Hematopoietic multipotent progenitor cell treated with erythropoietin and hydrocortisone succinate and interleukin-3 and kit ligand, for 15 days (in vitro differentiated cells): Measurements from ENCODE around the gene RSPH10B2.
"Not testable (repeated sequence)": the region's sequence is repeated elsewhere in the genome, so short reads cannot be mapped to it uniquely, and the experiment has no call there.

Source experiments
- DNase-seq: peaks from one replicate; pipeline ENCODE4 v3.0.0-alpha.2; 2015; ENCODE audit warnings: low spot score

RSPH10B2 gene

DNA sequence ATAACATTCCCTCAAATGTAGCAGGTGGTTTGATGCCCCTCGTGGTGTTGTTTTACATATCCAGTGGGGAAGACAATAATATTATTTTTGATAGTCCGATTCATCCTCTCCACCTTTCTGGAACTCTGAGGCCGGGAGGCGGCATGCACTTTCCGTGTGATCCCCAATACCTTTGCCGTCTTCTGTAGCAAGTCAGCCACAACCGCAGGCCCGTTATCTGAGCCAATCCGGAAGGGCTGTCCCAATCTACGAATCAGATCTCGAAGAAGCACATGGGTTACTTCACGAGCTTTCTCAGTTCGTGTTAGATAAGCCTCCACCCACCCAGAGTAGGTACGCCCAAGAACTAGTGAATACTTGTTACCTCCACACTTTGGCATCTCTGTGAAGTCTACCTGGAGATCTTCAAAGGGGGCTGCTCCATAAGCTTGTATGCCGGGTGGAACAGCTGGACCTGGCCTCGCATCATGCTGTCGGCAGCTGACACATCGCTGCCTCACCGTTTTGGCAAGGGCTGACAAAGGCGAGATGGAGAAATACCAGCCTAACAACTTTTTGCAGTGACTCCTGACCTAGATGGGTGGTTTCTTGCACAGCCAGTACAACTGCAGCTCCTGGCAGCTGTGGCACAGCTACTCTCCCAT, 88.5 kb downstream of the RSPH10B2 start:
- DNase-seq: not testable (repeated sequence)

DNA sequence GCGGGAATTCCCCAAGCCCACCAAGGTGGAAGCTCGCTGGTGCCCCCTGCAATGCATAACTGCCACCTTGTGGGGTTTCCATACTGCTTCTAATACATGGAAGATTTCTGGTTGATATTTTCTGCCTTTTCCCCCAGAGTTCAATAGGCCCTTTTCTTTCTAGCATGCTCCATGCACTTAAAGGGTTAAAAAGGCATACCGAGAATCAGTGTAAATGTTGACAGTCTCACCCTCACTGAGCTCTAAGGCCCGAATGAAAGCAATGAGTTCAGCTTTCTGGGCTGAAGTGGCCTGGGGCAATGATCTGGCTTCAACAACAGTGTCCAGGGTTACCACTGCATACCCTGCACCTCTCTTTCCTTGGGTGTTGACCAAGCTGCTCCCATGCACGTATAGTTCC, 89.2 kb downstream of the RSPH10B2 start:
- not testable (repeated sequence) for DNase-seq

DNA sequence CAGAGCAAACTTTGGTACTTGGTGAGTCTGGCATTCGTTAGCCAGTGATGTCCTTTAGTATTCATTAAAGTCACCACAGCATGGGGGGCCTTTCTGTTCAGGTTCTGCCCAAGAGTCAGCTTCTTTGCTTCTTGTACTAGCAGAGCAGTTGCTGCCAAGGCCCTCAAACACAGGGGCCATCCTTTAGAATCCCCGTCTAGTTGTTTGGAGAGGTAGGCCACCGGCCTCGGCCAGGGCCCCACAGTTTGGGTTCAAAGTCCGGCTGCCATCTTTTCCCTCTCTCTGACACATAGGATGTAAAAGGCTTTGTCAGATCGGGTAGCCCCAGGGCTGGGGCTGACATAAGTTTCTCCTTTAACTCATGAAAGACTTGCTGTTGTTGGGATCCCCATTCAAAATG, 89.8 kb downstream of the RSPH10B2 start:
- not testable (repeated sequence) for DNase-seq

DNA sequence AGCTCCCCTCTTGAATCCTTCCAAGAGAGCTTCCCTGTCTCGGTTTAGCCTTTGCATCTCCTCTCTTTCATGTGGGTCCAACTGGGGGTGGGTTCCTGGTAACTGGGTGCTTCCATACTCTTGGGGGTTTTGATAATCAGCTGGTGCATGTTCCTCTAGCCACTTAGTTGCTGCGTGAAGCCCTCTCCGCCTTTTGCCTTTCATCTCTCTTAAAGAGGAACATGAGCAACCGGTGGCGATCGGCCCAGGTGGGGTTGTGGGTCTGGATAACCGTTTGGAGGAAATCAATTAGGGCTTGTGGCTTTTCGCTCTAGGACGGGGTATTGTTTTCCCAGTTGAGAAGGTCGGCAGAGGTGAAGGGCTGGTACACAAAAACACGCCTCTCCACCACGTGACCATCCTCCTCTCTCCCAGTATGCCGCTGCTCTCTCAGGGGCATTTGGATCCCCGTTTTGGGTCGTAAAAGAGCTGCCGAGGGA, 92.1 kb downstream of the RSPH10B2 start:
- DNase-seq: not testable (repeated sequence)

DNA sequence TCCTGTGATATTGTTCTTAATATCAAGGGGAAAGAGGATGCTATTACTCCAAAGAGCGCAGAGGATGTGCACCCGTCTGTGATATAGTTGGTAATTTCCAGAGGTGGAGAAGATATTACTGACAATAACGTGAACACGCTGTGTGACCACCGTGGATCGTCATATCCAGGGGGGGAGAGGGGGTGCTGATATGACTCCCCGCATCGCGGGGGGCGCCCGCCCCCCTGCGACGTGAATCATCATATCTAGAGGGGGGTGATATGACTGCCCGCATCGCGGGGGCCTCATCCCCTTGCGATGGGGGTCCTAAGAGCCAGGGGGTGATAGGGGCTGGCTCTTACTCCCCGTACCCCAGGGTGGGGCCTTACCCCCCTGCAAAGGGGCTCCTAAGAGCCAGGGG, 93.8 kb downstream of the RSPH10B2 start:
- not testable (repeated sequence) for DNase-seq
